HK-2 (cell line): ENCODE data around the gene TRIM46.
"Not testable (repeated sequence)": the region's sequence is repeated elsewhere in the genome, so short reads cannot be mapped to it uniquely, and the experiment has no call there.

Experiments used
- DNase-seq: peaks from one replicate; pipeline ENCODE4 v3.0.0-alpha.2; 2018; ENCODE audit not compliant: unreplicated experiment

The TRIM46 gene

GRCh38 chr1:155227261-155228095 lies 53.8 kb downstream of the TRIM46 start:
- DNase-seq = peak; percentile 99

GRCh38 chr1:155228096-155228427 lies 54.4 kb downstream of the TRIM46 start:
- no peak for DNase-seq

GRCh38 chr1:155231302-155231701 lies 57.7 kb downstream of the TRIM46 start:
- not testable (repeated sequence) for DNase-seq

GRCh38 chr1:155232001-155232978 lies 58.6 kb downstream of the TRIM46 start:
- DNase-seq = not testable (repeated sequence)

GRCh38 chr1:155233502-155233901 lies 59.9 kb downstream of the TRIM46 start:
- not testable (repeated sequence) for DNase-seq
